NCI-H524 treated with DMSO at 0.1 percent for 48 hours (cell line): Measurements from ENCODE around the gene GOLGA3.
"Not testable (repeated sequence)": the region's sequence is repeated elsewhere in the genome, so short reads cannot be mapped to it uniquely, and the experiment has no call there.

ENCODE experiments used
- DNase-seq: peaks from one replicate; lab custom pipeline; 2025; lab: John Stamatoyannopoulos, UW

The GOLGA3 gene

DNA sequence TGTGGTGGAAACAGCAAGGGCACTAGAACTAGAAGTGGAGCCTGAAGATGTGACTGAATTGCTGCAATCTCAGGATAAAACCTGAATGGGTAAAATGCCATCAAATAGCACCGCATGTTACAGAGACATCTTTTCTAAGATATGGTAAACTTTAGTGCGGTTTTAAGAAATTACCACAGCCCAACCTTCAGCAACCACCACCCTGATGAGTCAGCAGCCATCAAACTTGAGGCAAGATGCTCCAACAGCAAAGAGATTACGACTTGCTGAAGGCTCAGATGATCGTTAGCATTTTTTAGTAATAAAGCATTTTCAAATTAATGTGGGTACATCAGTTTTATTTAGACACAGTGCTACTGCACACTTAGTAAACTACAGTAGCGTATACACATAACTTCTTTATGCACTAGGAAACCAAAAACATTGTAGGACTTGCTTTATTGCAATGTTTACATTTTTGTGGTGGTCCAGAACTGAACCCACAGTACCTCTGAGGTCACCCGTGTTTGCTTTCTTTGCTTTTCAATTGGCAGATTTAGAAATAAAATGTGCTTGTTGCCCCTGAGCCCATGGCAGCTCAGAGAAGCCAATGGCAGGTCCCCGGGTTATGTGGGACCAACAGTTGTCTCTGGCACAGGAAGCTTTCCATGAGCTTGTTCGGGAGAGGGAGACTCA lies 15.9 kb downstream of the GOLGA3 start:
- DNase-seq: no peak

DNA sequence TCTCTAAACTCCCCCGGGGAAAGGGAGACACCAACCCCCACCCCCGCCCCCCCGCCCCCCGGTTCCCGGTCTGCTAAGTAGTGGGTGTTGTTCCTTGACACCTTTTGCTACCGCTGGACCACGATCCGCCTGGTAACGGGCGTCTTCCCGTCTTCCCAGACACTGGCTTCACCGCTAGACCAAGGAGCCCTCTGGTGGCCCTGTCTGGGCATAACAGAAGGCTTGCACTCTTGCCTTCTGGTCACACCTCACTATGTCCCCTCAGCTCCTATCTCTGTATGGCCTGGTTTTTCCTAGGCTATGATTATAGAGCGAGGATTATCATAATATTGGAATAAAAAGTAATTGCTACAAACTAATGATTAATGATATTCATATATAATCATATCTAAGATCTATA lies 19.3 kb downstream of the GOLGA3 start:
- not testable (repeated sequence) for DNase-seq

DNA sequence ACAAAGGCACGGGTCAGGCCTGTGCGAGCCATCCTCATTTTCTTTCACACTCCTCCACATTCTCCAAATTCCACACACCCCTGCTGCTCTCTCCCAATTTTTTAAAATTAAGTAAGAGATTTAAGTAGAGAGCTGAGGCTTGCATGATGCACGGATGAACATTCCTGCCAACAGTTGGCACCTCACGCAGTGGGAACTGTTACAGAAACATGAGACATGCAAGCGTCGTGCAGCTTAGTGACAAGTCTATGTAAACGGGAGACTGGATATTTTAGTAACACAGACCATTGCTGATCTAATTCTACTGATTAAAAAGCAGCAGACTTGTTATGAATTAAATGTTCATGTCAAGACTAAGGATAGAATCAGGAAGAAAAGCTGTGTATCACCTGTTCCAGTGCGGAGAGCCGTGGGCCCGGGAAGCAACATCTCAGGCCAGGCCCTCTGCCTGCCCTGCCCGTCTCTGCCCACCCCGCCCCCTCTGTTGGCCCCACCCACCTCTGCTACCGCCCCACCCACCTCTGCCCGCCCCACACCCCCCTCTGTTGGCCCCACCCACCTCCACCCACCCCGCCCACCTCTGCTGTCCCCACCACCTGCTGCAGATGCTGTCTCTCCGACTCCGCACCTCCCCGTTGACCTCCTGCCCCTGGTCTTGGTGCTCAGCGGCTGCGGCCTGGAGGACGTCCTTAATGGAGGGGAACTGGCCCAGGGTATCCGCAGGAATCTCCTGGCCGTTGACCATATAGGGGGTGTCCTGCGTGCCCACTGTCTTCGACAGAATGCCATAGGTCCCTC lies 21.2 kb downstream of the GOLGA3 start:
- no peak for DNase-seq

DNA sequence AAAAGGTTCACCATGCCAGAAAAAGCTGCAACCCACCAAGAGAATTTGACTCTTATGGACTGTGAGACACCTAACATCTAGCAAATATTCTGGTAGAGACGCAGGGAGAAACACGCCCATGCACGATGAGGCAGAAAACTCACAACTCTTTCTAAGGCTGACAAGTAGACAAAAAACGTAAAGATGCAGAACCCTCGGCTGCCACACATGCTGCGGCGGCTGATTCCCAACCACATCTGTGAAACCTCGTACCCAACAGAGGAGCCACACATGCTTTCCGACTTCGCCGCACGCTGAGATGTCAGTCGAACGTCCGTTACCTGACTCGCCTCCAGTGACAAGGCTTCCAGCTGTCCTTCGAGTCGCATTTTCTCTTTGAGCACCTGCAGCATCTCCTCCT lies 21.8 kb downstream of the GOLGA3 start:
- DNase-seq: no peak

DNA sequence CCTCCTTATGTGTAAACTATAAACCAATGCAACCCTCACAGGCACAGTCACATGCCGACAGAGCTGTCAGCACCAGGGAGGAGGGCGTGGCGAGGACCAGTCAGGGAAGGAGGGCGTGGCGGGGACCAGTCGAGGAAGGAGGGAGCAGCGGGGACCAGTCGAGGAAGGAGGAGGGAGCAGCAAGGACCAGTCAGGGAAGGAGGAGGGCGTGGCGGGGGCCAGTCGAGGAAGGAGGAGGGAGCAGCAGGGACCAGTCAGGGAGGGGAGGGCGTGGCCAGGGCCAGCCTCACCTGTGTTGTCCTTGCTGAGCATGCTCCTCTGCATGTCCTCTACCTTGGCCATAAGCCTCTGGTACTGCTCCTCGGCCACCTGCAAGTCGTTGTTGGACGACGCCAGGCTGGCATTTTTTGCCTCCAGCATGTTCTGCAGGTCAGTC lies 24.2 kb downstream of the GOLGA3 start:
- DNase-seq: no peak

DNA sequence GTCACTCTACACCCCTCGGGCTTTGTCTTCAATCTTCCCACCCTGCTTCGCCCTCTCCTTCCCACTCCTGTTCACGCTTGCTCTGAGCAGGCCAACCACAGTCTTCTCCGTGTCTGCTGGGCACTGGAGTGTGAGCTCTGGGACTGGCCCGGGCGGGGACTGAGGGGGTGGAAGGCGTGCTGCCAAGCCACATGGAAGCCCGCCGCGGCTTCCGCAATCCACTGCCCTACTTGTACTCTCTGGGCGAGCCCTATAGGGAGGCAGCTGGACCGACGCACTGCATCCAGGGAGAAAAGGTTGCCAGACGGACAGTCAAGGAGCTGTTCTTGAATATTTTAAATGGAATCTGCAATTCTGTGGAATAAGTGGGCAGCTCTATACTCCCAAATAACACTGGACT lies 24.8 kb downstream of the GOLGA3 start:
- no peak for DNase-seq

DNA sequence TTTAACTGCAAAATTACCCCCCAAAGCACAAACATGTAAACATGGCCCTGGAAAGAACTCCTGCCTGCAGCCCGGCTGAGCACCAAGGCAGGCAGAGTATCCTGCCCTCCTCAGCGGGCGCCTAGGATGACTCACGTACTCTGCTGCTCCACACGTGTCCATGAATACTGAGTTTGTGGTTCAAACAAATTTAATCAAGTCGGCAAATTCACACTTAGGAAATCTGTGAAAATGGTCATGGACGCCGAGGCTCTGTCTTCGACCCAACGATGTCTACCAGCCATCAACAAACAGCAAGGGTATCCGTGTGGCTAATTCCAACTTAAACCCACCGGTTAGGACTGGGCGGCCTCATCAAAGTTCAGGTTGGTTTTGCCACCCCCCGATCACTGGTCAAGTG lies 25.5 kb downstream of the GOLGA3 start:
- DNase-seq: no peak

DNA sequence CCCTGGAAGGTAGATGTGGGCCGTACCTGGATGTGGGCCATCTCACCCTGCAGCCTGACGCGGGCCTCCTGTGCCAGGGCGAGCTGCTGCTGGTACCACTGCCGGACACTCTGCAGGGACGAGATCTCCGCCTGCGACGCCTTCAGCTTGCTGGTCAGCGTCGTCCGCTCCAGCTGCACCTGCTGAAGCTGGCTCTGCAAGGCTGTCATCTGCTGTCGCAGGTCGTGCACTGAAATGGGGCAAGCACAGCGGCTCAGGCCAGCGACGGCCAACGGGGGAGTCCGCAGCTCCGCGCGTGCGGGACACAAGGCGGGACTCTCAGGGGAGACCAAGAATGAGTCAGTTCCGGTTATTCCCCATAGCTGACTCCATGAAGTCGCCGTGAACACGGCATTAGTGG lies 26.9 kb downstream of the GOLGA3 start:
- no peak for DNase-seq

DNA sequence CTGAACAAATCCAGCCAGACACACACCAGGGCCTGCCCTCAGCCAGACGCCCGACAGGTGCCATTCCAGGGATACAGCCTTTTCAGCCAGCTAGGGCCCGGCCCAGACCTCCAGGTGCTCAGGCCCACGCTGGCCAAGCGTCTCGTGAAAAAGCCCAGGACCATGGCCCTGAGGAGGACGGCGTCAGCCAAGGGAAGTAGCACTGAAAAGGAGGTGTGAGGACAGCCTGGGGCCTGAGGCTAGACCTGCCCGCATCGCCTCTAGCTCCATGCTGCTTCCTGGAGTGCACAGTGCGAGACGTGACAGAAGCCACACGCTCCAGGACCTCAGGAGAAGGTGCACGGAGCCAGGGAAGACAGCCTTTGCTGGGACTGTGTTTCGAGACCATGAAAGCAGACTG lies 29.8 kb downstream of the GOLGA3 start:
- no peak for DNase-seq

DNA sequence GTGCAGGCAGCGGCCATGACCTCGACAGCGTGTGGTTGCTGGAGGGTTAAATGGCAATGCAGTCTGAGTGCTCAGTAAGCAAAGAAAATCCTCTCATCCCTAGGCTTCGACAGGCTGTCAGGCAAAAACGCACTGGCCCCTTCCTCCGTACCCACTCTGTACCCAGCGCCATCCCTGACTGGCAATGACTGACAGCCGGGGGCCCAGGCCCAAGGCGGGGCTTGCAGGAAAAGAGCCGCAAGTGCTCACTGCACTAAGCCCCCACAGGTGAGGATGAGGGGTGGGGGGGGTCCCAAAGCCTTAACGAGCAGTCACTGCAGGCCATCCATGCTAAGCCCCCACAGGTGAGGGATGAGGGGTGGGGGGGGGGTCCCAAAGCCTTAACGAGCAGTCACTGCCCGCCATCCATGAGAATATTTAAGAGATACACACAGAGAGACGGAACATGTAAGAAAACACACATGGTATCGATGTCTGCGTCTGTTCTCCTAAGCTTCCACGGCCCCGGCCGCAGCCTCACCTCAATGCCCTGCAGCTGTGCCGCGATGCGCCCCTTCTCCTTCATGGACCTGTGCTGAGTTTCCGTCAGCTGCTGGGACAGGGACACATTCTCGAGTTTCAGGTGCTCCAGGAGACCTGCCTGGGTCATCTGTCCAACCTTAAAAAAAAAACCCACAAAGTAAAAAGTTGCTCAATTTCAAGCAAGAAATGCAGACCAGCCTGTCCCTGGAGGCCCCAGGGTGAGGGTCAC lies 30.7 kb downstream of the GOLGA3 start:
- DNase-seq: no peak

DNA sequence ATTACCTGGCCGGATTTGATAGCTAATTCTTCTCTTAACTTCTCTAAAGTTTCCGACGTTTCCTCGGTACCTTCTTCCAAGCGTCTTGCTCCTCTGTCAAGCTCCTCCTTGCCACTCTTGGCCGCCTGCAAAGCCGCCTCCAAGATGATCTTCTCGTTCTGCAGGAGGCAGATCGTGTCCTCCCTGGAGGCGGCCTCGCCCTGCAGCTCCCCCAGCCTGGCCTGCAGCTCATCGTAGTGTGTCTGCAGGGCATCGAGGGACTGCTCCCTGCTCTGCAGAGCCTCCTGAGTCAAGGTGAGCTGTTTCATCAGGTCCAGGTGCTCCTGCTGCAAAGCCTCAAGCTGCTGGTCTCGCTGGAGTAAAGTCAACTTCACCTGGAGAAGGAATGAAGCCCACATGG lies 32.8 kb downstream of the GOLGA3 start:
- no peak for DNase-seq

DNA sequence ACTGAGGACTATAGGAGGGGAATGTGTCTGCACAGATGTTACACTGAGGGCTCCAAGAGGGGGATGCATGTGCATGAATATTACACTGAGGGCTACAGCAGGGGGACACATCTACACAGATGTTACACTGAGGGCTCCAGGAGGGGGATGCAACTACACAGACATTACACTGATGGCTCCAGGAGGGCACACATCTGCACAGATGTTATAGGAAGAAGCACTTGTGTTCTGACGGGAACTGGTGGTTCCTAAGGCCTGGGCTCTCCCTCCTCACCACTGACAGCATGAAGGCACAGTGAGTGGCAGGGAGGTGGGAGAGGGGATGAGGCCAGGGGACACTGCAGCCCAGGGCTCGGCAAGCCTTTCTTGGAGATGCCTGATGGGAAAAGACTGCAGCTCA lies 36.7 kb downstream of the GOLGA3 start:
- not testable (repeated sequence) for DNase-seq

DNA sequence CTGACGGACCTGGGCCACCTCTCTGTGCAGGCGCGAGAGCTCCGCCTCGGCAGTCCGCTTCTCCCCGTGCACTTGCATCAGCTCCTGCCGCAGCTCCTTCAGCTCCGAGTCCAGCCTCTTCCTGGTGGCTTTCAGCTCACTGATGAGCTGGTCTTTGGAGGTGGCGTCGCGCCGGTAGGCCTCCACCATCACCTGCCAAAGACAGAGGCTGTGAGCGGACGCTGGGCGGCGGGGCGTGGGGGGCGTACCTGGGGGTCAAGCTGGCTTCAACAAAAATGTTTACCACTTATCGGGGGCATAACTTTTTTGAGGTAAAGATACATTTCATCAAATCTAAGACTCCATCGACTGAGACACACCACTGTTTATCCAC lies 39.6 kb downstream of the GOLGA3 start:
- DNase-seq: no peak

DNA sequence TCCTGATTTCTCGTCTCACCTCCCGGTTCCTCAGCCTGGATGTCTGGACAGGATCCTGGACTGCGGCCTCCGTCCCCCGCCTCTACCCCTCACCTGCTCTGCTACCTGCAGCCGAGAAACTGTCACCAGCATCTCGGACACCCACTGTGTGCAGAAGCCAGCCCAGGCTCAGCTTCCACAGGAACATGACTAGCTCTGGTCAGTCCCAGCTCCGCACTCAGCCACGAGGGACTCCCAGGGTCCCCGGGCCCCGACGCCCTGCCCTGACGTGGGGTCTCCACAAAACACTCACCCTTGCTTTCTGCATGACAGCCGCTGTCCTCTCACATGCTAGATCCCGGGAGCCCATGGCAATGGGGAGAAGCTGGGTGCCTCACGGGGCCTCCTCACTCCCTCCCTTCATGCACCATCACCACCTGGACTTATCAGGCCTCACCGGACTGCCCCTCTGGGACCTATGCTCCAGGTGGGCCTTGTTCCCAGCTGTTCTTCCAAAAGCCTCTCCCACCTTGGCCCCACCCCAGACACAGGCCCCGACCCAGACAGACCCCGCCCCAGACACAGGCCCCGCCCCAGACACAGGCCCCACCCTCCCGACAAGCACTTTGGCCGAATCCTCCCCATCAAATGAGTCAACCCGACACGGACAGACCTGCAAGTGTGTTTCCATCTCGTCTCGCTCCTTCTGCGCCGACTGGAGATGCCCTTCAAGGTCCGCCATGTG lies 40.1 kb downstream of the GOLGA3 start:
- DNase-seq: no peak

DNA sequence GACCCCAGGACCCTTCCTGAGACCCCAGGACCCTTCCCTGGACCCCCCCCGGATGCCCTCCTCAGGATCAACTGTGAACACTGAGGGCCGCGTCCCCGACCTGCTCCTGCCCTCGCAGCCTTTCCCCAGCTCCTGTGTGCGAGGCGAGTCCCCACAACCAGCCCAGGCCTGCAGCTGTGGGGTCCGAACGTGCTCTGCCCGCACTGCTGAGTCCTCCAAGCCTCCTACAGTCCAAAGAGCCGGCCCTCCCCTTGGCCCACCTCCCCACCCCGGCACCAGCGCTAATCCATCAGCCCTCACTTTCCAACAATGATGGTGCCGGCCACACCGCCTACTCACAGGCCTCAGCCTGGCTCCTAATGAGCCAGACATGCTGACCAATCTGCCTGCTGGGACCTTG lies 40.8 kb downstream of the GOLGA3 start:
- no peak for DNase-seq

DNA sequence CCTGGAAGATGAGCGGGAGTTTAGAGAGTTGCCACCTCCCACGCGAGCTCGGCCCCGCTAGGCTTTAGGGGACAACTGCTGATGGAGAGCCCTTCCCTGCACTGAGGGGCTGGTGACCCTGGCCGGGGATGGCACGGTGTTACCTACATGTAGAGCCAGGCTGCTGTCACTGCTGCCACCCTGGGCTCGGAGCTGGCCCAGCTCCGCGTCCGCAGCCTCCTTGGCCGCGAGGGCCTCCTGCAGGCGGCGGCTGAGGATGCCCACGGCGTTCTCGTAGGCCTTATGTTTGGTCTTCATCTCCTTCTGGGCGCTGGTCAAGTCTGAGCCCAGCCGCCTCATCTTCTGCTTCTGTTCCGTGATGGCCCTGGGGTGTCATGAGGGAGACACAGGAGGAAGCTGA lies 42.5 kb downstream of the GOLGA3 start:
- DNase-seq: no peak

DNA sequence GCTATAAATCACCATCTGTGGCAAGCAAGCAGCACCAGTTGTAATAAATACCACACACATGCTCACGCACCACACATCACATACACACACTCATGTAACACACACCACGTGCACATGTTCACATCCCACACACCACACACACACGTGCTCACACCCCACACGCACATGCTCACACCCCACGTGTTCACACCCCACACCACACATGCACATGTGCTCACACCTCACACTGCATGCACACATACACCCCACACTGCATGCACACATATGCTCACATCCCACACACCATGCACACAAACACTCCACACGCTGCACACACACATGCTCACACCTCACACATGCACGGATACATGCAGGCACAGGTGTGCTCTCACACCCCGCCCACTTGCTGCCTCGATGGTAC lies 44.1 kb downstream of the GOLGA3 start:
- DNase-seq: no peak

DNA sequence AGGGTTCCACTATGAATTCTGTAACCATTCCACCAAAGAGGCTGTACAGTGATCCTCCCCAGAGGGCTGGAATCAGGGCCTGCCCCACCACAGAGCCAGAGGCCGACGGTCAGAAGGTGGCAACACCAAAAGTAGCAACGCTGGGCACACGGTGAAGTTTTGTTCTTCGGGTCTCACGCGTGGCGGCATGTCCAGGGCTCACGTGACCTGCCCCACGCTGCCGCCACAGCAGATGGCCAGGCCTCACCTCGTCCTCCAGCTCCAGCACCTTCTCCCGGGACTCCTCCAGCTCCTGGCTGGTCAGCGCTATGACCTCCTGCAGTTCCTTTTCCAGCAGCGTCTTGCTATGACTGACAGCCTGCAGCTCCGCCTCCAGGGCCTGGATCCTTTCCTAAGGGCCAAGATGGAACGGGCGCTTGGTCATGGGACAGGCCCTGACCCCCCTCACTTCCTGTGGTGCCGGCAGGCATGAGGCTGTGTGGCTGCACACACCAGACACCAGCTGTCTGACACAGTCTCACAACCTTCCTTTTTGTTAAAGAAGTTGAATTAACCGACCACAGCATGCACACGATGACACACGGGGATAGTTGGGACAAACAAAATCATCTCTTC lies 44.6 kb downstream of the GOLGA3 start:
- no peak for DNase-seq

DNA sequence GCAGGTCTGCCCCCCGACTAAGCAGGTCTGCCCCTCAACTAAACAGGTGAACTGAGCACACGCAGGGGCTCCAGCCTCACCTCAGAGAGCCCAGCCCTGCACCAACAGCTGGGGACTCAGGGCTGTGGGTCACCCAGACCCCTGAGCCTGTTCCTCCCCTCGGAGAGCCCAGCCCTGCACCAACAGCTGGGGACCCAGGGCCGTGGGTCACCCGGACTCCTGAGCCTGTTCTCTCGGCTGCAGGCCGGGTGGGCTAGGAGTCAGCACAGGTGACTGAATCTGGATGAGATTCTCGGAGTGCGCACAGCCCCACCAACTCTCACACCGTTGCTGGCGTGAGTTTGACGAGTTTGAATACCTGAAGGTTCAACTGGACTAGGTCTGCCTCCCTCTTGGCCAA lies 46.7 kb downstream of the GOLGA3 start:
- no peak for DNase-seq

DNA sequence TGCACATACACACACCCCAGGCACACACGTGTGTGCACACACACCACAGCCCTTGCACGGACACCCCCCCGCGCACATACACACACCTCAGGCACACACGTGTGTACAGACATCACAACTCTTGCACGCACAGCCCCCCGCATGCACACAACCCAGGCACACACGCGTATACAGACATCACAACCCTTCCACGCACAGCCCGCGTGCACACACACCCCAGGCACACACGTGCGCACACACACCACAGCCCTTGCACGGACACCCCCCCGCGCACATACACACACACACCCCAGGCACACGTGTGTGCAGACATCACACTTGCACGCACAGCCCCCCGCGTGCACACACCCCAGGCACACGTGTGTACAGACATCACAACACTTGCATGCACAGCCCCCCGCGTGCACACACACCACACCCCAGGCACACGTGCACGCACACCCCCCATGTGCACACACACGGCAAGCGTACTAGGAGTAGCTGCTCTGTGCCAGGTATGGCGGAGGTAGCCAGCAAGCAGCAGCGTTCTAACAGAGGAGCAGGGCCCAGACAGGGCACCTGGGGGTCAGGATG lies 48.8 kb downstream of the GOLGA3 start:
- DNase-seq: no peak

DNA sequence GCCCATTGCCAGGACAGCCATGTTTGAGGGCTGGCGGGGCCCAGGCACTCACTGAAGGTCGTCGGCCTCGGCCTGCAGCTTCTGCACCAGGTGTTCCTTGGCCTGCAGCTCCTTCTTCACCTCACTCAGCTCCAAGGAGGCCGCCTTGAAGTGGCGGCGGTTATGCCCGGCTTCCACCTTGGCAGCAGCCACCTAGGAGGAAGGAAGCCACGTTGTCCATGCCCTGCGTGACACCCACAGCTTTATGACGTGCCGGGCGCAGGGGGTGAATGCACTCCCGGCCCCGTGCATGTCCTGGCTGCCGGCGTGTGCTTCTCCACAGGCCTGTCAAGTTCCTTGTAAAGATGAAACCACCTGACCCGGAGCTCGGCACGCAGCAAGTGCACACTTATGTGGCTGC lies 51.1 kb downstream of the GOLGA3 start:
- DNase-seq: no peak
